Mesenteric fat pad (tissue), 1 donor: ENCODE measurements around the gene ZFYVE1. TPM values are rescaled to one million over a fixed set of nuclear protein-coding genes. Genes with fewer than 3 reads are reported as not detected.
"Not testable (repeated sequence)": the region's sequence is repeated elsewhere in the genome, so short reads cannot be mapped to it uniquely, and the experiment has no call there.

Source experiments
- DNase-seq: peaks from one replicate; pipeline ENCODE4 v3.0.0-alpha.2; 2020; ENCODE audit warnings: low spot score
- long read RNA-seq: library from polyadenylated mRNA; unstranded; transcript quantifications from one replicate; pipeline ENCODE4 v2.0.0, GENCODE V29; 2020
- total RNA-seq: library from RNA; stranded (reverse); fragmentation: NEBNext Ultra II Directional; extraction: Animal tissue kit (Norgen Biotek cat#: 25700); gene quantifications from one replicate; pipeline ENCODE4 v1.2.1, GENCODE V29; 2021
- donor health status: DM: yes; HTN: yes; CAD: no.

Gene ZFYVE1
- total RNA-seq: 15.5 TPM
- long read RNA-seq, full-length matches to known transcripts: 4 of 24 reads
- long read RNA-seq, partial matches to known transcripts: 17 of 24 reads
- long read RNA-seq, other reads (novel, unspliced or antisense): 3 of 24 reads

DNA sequence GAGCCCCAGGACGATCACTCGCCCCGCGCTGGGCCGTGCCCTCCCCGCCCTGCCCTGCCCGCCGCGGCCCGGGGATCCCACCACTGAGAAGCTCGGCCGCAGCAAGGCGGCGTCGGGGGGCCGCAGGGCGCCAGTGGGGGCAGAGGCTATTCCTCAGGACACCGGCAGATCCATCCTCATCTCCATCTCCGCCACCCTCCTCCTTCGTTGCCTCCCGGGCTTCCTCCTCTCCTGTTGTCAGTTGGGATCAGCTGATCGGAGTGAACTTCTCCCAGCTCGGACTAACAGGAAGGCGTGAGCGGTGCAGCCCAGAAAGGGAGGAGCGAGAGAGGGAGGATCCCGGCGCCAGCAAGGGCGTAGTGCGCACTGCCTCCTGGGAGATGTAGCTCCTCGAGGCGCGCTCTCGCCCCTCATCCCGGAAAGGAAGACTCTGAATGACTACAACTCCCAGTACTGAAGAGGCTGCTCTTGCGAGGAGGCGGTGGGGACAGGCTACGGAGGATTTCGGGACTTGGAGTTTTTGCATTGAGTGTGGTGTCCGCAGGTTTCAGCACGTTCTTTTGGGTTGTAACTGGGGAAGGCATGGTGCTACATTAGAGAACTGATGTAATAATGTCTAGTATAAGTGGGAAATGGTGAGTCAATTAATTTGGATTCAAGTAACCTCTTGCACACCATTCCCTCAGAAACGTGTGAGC, at the start of gene ZFYVE1:
Gene ZFYVE1 (minus strand): TSS at position 262 of the 698 bp plus-strand sequence. CDS start 2,598 bp downstream, outside the sequence.
- DNase-seq: peak; percentile 97

GRCh38 chr14:73069585-73069984, 42.7 kb upstream of the ZFYVE1 start:
- no peak for DNase-seq

DNA sequence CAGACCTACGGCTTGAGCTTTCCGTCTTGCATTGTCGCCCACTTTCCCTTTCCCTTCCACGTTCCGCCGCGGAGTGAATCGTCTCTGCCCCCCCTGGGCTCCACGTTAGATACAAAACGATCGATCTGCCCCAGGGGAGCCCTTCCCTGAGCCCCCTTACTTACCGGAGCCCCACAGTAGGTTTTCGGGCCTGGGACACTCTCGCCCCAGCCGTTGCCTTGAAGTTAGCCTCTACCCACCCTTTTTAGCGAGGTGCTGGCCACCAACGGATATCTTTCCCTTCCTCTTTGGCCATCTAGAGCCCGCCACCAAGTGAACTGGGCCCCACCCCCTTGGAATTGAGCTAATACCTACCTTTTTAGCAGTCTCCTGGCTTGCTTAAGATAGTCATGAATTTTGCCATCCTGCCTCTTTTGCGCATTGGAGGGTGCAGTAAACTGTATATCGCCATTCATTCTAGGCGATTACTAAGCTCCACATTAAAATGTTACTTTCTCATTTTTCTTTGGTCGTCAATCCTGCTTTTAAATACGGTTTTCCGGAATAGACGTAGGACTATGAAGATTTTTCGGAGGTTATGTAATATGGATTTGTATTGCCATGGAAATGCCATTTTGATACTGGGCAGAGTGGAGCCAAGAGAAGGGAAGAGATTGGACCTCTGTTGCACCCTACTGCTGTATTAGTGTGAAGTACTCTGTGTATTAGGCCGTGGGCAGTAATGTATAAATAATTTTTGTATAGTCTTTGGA, 32.2 kb upstream of the ZFYVE1 start:
- peak; percentile 86 for DNase-seq

- DNase-seq: peak; percentile 98
Measured at GRCh38 chr14:73058224-73058921, 31.5 kb upstream of the ZFYVE1 start, which contains the start of gene RBM25. Gene RBM25, plus strand, starts transcription at chr14:73058534. Its CDS starts 13,108 bp downstream, at chr14:73071642.

GRCh38 chr14:73057944-73058223, 31.0 kb upstream of the ZFYVE1 start:
- DNase-seq: no peak

DNA sequence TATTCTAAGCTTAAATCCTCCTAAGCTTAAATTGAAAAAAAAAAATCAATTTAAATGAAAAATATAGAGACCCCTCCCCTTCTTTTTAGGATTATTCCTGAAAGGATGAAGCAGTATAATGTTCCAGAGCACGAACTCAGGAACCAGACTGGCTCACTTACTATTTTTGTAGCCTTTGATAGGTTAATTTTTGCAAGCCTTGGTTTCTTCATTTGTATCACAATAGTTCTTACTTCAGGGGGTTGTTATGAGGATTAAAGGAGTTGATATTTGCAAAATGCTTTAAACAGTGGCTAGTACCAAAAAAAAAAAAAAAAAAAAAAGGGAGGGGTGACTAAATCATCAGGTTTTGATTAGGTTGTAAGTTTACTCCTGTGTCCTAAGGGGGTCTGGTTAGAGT, 28.3 kb upstream of the ZFYVE1 start:
- DNase-seq: no peak

GRCh38 chr14:73049428-73049827, 22.5 kb upstream of the ZFYVE1 start:
- DNase-seq: no peak

- DNase-seq: no peak
Measured at GRCh38 chr14:73047808-73048207, 20.9 kb upstream of the ZFYVE1 start.

- not testable (repeated sequence) for DNase-seq
Measured at GRCh38 chr14:73036706-73037450, 10.0 kb upstream of the ZFYVE1 start.

GRCh38 chr14:73027984-73028383, 1.1 kb upstream of the ZFYVE1 start:
- DNase-seq: no peak

- no peak for DNase-seq
Measured at GRCh38 chr14:73027546-73027945, 640 bp upstream of the ZFYVE1 start.

- DNase-seq: no peak
Measured at GRCh38 chr14:73026243-73026844, 562 bp downstream of the ZFYVE1 start.

GRCh38 chr14:73025544-73025943, 1.4 kb downstream of the ZFYVE1 start:
- DNase-seq: no peak

- DNase-seq: no peak
Measured at GRCh38 chr14:73022051-73022450, 4.9 kb downstream of the ZFYVE1 start.

- DNase-seq: not testable (repeated sequence)
Measured at GRCh38 chr14:73016011-73016410, 10.9 kb downstream of the ZFYVE1 start.

GRCh38 chr14:73015552-73015951, 11.4 kb downstream of the ZFYVE1 start:
- DNase-seq: not testable (repeated sequence)

DNA sequence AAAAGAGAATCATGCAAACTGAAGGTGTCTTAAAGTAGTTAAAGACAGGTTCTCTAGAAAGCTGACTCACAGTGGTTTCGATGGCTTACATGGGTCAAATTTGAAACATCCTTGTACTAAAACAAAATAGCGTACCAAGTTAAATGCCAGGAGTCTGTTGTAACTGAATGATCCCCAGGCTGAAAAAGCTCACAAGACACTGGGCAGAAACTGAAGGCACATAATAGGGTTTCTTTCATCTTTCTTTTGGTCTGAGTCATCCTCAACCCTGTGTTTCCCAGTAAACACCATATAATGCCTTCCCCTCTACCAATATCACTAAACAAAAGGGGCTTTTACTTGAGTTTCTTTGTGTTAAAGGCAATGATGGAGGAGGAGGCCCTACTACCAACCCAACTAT, 12.8 kb downstream of the ZFYVE1 start:
- no peak for DNase-seq

GRCh38 chr14:73011189-73011588, 15.7 kb downstream of the ZFYVE1 start:
- DNase-seq: not testable (repeated sequence)

- DNase-seq: no peak
Measured at GRCh38 chr14:73008501-73008900, 18.4 kb downstream of the ZFYVE1 start.

DNA sequence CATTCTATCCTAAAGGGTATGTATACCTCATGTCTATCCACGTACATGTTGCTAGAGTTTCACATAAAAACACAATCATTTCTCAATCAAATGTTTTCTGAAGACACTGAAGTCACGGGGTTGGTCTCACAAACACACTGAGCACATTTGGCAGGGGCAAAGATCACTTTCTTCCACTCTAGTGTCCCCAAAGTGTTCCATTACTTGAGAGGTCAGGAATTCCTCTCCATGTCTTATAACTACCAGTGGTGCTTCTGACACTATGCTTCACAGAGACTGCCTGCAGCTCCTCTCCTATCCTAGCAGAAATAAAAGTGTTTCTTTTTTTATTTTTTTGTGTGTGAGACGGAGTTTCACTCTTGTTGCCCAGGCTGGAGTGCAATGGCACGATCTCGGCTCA, 19.1 kb downstream of the ZFYVE1 start:
- DNase-seq: no peak

DNA sequence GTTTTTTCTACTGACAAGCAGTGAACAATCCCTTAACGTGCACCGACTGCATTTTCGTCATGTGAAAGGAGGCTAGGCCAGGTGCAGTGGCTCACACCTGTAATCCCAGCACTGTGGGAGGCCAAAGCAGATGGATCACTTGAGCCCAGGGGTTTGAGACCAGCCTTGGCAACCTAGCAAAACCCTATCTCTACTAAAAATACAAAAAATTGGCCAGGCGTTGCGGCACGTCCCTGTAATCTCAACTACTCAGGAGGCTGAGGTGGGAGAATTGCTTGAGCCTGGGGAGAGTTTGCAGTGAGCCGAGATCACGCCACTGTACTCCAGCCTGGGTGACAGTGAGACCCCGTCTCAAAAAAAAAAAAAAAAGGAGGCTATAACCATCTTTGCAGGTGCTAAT, 22.3 kb downstream of the ZFYVE1 start:
- DNase-seq: not testable (repeated sequence)
